ENCODE results near the gene TIMM17B.
A peak's percentile ranks its signal among the peaks of the same experiment; 100 is the strongest.

TIMM17B gene

DNA sequence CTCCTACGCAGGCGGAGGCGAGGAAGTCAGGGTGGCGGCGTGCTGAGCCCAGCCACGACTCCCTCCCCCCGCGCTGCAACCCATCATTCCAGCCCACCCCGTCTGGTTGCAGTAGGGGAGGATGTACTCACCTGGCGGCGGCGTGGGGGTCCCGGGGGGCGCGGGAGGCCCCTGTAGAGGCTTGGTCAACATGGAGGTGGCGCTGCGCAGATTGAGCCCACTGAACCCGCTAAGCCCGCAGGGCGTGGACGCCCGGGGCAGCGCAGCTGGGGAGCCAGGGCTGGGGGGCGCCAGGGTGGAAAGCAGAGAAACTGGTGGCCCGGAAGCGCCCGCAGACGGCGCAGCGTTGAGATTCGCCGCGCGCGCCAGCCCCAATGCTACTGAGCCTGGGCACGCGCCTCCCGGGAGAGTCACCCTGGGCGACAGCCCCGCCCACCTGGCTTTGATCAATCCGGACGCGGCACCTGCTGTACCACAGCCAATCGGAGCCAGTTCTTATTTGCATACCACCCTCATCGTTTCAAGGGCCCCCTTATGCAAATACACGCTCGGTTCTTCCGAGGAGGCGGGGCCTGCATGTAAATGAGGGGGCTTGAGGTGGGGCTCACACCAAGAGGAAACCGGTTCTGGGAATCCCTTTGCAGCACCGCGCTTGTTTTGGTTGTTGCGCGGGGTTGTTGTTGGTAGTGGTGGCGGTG is 21.2 kb upstream of the TIMM17B start, which contains the start of gene PIM2:
PIM2 (minus strand) TSS at position 382 of the 698 bp plus-strand sequence; CDS start at position 192, 190 bp downstream.
- peak in 12 of 14 donors; percentile 24 to 93 (median 56) for DNase-seq

DNA sequence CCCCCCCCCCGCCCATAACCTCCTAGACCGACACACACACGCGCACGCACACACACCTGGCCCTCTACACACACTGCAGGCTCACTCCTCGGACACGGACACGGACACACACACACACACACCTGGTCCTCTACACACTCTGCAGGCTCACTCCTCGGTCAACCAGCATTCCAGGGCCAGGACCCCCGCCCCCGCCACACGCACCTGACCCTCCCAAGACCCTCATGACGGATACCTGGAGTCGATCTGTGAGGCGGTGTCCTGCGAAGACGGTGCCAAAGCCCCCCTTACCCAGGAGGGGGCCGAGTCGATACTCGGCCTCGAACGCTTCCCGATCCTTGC is 20.7 kb upstream of the TIMM17B start:
- peak in 1 of 14 donors; percentile 1 for DNase-seq

DNA sequence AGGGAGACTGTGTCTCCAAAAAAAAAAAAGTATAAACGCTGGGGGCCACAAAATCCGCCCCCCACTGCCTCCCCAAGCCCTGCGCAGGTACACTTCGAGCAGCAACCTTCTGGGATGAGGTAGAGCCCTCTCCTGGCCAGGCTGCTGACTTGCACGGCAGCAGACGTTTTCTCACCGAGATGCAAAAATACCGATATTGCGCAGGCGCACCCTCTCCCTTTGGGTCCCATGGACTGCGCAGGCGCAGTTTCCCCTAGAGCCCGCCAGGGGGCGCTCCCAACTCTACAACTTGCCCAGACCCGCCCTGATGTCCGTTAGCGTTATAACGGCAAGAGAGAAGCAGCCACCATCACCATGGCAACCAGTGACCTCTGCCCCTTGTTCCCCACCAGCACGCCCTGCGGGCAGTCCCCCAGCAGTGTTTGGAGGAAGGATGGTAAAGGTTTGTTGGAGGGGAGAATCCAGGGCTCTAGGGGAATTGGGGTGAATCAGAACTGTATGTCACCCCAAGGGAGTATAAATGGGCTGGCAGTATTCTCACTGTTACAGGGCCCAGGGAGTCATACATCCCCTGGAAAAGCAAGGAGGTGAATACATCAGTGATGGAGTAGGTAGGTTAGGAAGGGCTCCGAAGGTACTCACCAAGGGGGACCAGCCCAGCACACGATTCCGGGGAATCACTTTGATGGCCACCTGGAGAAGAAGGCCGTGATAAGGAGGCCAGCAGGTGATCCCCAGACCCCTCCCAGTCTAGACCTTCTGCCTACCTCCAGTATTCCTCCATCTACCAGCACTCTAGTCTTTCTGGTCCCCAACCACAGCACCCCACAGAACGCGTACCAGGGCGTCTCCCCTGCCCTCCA is 19.8 kb upstream of the TIMM17B start:
- DNase-seq: peak in 13 of 14 donors; percentile 19 to 90 (median 75)

DNA sequence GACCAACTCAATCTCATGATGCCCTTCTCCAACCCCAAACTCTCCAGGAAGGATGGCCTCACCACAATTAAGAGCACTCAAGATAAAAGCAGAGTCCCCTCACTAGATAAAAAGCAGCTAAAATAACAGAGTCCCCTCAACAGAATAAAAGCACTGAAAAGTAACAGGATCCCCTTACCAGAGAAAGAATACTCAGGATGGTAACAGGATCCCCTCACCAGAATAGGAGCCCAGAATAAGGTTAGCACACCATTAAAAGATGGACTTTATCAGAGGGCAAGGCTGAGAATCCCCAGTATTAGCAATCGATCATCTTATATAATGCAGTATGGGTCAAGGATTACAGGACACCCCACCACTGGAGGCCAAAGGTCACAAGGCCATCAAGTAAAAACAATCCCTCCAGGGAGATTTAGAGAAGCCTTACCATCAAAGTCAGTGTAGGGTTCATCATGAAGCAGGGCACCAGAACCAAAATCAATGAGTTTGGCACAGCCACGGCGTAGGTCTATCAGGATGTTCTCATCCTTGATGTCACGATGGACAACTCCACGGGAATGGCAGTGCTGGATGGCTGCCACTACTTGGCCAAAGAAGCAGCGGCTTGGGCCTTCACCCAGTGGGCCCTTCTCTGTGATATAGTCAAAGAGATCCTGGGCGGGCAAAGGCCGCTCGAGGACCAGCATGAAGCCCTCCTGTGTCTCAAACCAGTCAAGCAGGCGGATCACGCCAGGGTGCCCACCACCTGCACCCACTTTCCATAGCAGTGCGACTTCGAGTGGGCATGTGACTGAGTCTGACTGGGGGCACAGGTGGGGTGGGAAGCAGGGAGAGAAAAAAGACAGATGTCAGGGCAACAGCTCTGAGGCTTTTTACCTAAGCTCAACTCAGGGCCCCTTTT is 17.3 kb upstream of the TIMM17B start:
- DNase-seq: no peak

DNA sequence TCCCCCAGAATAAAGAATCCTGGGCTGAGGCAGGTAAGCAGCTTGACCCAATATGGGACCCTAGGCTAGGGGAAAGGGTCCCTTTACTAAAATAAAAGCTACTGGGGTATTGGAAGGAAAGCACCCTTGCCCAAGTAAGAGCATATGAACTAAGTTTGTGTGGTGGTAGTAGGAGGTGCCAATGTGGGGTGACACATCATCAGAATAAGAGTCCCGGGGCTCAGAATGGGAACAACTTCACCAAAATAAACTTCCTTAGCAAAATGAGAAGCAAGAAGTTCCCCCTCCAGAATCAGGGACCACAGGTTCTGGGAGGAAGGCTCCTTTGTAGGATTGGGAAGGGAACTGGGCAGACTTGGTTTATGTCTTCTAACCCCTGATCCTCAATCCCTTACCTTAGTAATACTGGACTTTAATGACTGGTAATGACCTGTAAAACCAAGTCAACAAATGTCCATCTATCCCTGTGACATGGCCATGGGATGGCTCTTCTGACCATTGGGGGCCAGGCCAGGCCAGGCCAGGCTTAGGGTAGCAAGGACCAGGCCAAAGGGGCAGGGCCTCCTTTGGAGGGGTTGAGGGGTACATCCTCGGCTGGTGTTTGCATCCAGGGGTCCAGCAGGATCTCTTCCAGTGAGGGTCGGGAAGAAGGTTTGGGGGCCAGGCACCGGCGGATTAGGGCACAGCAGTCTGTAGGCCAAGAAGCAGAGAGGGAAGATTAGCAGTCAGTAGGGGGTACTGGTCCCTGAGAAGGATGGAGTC is 16.2 kb upstream of the TIMM17B start:
- no peak for DNase-seq

DNA sequence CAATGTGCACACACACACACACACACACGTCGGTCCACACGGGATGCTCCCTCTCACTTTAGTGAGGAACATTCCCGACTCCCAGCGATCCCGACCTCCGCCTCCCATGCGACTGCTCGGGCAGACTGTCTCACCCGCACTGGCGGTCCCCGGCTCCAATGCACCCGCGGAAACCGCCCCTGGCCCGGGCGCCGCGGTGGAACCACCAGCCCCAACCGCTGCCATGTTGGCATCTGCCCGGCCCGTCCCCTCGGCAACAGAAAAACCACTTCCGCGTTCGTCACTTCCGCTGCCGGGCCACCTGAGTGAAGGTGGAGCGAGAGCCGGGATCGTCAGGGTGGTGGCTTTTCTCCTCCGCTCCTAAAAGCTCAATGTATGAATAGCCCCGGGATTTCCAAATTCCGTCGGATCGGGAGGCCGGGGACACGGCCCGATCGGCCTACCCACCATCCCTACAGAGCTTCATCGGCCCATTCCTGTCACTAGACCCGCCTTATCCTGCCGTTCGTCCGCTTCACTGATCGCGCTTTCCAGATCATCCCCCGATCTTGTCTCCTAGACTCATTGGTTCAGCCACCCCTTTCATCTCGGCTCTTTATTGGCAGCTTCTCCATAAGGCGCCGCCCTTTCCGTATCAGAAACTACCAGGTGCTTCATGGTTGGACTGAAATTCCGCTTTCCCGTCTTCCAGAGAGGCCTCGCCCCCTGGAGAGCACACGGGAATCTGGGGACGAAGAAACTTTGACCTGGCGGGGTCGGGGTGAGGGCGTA is 14.0 kb upstream of the TIMM17B start, which contains the start of gene SLC35A2:
SLC35A2 (minus strand) TSS at position 235 of the 771 bp plus-strand sequence; CDS start at position 225, 10 bp downstream.
- DNase-seq: peak in 13 of 14 donors; percentile 4 to 79 (median 59)

DNA sequence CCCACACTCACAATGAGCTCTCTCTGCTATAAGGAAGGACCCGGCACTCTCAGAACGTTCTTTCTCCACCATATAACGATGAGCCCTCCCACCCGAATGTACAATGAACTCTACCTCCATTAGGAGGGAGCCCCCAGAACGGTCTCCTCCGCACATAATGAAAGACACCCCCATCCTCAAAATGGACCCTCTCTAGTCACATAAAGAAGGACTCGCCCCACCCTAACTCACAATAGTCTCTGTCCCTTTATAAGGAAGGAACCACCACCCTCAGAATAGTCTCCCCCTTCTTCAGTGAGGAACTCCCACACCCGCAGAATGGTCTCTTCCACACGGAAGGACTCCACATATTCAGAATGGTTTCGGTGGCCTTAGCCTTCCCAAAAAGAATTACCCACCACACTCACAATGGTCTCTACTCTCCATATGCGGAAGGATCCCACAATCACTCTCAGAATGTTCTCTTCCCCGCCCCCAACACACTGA is 13.4 kb upstream of the TIMM17B start:
- DNase-seq: no peak

DNA sequence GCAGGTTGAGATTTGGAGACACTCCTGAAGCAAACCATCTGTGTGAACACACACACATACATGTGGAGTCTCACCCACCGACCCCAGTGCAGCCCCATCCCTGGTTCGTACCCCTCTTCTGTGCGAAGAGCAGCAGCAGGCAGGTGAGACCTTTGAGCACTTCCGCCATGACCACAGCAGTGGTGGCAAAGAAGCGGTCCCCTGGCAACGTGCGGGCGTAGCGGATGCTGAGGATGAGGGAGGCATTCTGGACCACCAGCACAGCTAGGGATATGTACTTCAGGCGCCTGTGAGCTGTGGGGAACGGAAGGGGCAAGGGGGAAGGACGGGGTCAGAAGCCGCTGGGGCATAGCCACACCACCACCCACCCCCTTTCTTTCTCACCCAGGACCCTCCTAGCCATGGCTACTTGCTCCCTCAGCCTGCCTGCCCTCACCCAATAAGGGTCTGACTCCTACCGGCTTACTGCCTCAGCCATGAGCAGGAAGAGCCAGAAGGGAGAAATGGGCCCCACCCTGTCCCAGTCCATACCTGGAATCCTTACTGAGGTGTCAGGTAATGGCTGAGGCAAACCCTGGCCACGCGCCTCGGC is 12.2 kb upstream of the TIMM17B start:
- DNase-seq: no peak

DNA sequence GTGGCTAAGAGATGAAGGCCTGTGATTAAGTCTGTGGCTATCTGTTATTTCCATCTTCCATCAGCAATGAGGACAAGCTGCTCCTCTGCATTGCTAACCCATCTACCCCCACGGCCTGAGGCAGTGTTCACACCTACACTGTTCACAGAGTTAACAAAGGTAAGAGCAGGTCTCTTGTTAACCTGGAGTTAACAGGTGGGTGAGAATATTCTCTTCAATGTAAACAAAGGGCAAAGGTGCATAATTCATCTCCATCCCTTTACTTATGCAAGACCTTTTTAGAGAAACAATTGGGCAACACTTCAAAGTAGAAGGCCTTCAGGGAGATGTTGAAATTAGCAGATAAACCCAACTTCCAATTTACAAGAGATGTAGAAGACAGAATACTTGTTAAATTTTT is 11.0 kb upstream of the TIMM17B start:
- no peak for DNase-seq

DNA sequence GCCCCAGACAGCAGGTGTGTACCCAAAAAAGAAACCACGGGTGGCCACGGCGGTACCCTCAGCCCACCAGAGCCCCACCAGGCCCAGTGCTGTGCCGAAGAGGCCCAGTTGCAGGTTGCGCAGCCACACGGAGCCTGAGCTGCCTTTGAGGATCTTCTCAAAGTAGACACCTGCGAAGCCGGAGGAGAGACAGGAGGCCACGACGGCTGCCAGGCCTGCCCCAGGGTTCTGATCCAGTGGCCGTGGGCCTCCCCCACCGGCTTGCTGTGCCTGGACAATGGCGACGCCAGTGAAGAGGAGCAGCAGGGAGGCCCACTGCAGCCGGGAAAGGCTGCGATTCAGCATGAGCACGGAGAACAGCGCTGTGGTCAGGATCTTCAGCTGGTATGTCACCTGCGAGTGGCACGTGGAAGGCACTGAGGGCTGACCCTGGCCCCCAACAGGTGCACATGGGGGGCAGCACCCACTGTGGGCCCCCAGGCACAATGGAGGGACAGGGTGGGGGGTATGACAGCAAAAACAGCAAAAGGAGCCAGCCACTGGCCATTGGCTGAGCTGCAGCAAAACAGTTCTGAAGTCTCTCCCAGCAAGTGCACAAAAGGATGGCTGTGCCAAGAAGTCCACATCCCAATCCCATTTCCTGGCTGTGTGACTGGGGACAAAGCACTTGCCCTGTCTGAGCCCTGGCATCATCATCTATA is 7.7 kb upstream of the TIMM17B start:
- DNase-seq: no peak

DNA sequence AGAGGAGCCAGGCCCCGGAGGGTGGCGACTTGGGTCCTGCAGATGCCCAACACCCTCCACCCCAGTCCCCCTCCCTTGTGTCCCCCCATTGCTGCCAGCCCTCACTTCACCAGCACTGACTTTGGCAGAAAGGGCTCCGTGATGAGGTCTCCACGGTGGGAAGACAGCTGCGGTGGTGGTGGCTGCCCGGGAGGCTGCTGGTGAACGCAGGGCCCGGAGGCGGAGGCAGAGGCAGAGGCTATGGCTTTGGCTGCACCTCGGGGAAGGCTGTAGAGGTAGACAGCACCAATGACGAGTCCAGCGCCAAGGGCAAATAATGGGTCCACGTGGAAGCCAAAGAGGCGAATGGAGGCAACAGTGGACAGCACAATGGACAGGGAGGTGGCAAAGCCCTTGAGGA is 7.1 kb upstream of the TIMM17B start:
- no peak for DNase-seq

DNA sequence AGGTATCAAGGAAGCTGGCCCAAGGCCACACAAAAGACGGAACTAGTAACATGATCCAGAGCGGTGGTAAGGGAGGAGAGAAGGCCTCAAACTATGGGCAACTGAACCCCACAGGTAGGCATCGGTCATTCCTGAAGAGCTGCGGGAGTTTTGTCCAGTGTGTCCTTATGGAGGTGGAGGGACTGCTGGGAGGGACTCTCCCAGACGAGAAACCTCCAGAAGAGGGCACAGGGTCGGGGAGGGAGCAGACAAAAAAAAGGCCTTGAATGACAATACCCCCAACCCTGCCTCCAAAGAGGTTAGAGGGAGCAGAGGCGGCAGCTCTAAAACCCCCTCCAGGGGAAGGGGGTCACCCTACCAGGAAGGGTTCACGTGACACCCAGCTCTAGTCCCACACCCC is 6.6 kb upstream of the TIMM17B start:
- DNase-seq: no peak

DNA sequence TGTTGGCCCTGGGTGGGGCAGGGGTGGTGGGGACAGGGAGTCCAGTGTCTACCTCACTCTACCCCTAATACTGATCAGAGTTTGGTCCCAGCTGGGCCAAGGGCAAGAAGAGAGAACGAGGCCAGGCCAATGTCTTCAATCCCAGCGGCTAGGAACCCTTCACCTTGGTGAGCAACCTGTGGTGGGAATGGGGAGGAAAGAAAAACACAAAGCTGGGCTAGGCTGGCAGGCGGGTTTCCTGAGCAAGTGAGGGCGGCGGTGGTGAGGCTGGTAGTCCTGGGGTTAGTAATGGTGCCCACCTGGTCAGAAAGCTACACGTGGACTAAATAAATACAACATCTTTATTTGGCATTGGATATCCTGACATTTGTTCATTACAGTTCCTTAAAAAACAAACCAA is 5.7 kb upstream of the TIMM17B start:
- DNase-seq: no peak

DNA sequence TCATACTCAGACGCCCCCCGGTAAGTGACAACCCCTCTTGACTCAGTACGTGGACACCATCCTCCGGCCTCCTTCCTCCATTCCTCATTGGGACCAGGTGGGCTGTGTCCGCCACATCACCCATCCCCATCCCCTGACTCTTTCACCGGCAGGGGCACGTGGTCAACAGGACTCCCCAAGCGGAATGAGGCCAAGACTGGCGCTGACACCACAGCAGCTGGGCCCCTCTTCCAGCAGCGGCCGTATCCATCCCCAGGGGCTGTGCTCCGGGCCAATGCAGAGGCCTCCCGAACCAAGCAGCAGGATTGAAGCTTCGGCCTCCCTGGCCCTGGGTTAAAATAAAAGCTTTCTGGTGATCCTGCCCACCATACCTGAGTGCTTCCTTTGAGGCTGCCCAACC is 5.2 kb upstream of the TIMM17B start:
- no peak for DNase-seq

DNA sequence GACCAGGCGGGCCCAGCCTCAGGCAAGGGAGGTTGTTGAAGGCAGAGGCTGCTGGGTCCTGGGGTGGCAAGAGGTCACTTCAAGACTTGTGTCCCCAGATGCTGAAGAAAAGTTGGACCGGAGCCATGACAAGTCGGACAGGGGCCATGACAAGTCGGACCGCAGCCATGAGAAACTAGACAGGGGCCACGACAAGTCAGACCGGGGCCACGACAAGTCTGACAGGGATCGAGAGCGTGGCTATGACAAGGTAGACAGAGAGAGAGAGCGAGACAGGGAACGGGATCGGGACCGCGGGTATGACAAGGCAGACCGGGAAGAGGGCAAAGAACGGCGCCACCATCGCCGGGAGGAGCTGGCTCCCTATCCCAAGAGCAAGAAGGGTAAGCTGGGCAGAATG is 4.6 kb upstream of the TIMM17B start:
- no peak for DNase-seq

DNA sequence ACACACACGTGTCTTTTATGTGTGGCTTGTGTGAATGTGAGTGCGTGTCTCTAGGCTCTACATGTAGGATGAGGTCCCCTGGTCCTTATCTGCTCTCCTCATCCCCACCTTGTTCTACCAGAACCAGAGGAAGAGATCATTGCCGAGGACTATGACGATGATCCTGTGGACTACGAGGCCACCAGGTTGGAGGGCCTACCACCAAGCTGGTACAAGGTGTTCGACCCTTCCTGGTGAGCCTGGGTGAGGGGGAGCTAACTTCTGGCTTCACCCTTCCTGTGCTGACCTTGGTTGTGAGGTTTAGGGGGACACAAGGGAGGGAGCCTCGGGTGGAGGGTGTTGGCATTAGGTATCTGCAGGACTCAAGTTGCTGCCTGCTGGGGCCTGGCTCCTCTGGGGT is 3.5 kb upstream of the TIMM17B start:
- no peak for DNase-seq

DNA sequence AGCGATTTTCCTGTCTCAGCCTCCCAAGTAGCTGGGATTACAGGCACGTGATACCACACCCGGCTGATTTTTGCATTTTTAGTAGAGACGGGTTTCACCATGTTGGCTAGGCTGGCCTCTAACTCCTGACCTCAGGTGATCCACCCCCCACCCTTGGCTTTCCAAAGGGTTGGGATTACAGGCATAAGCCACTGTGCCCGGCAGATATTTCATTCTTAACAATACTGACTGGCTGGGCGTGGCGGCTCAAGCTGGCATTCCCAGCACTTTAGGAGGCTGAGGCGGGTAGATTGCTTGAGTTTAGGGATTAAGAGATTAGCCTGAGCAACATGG is 1.5 kb upstream of the TIMM17B start:
- no peak for DNase-seq

DNA sequence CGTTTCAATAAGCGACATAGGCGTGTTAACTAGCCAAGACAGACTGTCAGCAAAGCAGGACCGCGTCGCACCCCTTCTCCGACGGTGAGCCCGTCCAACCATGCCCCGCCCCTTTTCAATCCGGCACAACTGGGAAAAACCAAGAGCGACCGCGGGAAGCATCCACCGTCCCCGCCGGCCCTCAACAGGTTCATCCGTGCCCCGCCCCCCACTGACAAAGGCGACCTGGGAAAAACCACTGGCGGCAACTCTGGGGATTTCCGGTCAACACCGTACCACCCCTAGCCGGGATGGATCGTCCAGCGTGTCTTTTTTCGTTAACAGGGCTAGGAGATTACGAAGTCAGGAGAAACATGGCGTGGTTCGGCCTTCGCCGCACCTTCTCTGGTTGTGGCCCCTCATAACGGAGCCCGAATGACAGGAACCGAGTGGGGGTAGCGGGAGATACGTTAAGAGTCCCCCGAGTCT is 377 bp downstream of the TIMM17B start:
- peak in 12 of 14 donors; percentile 28 to 74 (median 53) for DNase-seq

DNA sequence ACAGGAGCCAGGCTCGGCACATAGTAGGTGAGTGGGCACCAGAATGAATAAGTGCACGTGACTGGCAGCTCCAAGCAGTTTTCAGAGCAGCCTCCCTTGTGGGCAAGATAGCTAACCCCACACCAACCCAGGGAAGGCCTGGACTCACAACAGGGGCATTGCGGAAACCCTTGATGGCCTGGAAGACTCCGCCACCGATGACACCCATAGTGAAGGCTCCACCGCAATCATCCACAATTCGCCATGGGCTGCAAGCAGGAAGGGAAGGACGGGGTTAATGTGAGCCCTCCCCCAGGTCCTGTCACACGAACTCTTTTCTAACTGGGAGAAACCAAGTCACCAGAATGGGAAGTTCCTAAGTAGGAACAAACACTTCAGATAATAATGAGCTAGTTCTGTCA is 957 bp downstream of the TIMM17B start:
- DNase-seq: peak in 2 of 14 donors; percentile 8 to 45

DNA sequence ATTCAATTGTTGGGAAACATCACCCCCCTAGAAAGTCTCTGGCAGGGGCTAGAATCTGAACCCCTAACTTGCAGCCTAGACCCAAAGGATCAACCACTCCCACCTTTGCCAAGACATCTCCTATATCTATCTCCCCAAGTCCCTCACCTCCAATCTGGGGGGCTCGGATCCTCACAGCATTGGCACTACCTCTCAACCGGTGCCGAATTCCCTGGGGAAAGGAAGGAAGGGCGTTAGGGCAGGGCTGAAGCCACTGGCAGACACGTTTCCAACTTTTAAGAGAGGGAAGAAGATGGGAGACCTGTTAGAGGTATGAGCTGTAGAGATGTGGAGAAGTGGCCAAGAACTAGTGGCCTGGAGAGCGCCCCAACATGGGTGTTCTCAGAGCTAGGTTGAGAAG is 2.7 kb downstream of the TIMM17B start:
- no peak for DNase-seq

All from C1 segment of cervical spinal cord (tissue), 14 donors.